PC-9 (cell line): ENCODE data around the gene OLIG2. TPM values are rescaled to one million over a fixed set of nuclear protein-coding genes. Genes with fewer than 3 reads are reported as not detected.

Source experiments
- BruUV-seq: library from RNA; stranded (reverse); fragments of 400-500 nt; replicated peaks from 2 replicates; lab custom pipeline; 2021; lab: Mats Ljungman, UMichigan
- CTCF ChIA-PET: fragments of 300-600 bp; sonication (Branson Sonifier 250); formaldehyde crosslinking; loops from one replicate; lab custom pipeline; 2022; ENCODE audit warnings: antibody characterized with exemption; lab: Charles Lee
- POLR2A ChIA-PET: fragments of 300-600 bp; sonication (Branson Sonifier 250); formaldehyde crosslinking; loops from one replicate; lab custom pipeline; 2022; ENCODE audit warnings: antibody characterized with exemption; ENCODE audit not compliant: unreplicated experiment; lab: Charles Lee
- DNase-seq, 2 experiments: peaks; one replicate each; pipeline versions ENCODE4 v3.0.0 to v3.0.0-alpha.2; 2015 to 2022; ENCODE audit warnings: mixed read lengths in 1 of 2
- H2AFZ ChIP-seq: fragments of 200-600 bp; sonication (generic); 2 replicates; pipeline ENCODE4 v1.8.1; 2017; ENCODE audit warnings: antibody characterized with exemption
- H3F3A ChIP-seq: fragments of 200-600 bp; sonication (generic); 2 replicates; pipeline ENCODE4 v1.8.1; 2017; ENCODE audit warnings: antibody characterized with exemption, mild to moderate bottlenecking, low read depth; ENCODE audit not compliant: insufficient read depth
- H3K27ac ChIP-seq: fragments of 200-600 bp; sonication (generic); 2 replicates; pipeline ENCODE4 v1.6.1; 2016; ENCODE audit warnings: mixed run types
- H3K27me3 ChIP-seq: fragments of 200-600 bp; sonication (generic); 2 replicates; pipeline ENCODE4 v1.6.1; 2016; ENCODE audit warnings: low read depth, mixed run types; ENCODE audit not compliant: insufficient read depth
- H3K36me3 ChIP-seq: fragments of 200-600 bp; sonication (generic); 2 replicates; pipeline ENCODE4 v1.6.1; 2016; ENCODE audit warnings: low read depth, mixed run types
- H3K4me1 ChIP-seq: fragments of 200-600 bp; sonication (generic); replicated peaks from 2 replicates; pipeline ENCODE4 v1.6.1; 2016; ENCODE audit warnings: mixed run types; ENCODE audit not compliant: insufficient read depth
- H3K4me2 ChIP-seq: fragments of 200-600 bp; sonication (generic); 2 replicates; pipeline ENCODE4 v1.6.1; 2017; ENCODE audit warnings: mixed run types
- H3K4me3 ChIP-seq: fragments of 200-600 bp; sonication (generic); 2 replicates; pipeline ENCODE4 v1.6.1; 2016; ENCODE audit warnings: mixed run types
- H3K79me2 ChIP-seq: fragments of 200-600 bp; sonication (generic); 2 replicates; pipeline ENCODE4 v1.6.1; 2017; ENCODE audit warnings: low read depth, mixed run types
- H3K9me2 ChIP-seq: fragments of 200-600 bp; sonication (generic); 2 replicates; pipeline ENCODE4 v1.8.1; 2017; ENCODE audit warnings: mild to moderate bottlenecking; ENCODE audit not compliant: insufficient read depth
- H3K9me3 ChIP-seq: fragments of 200-600 bp; sonication (generic); 2 replicates; pipeline ENCODE4 v1.8.1; 2016; ENCODE audit warnings: low read depth; ENCODE audit not compliant: insufficient read depth
- H4K20me1 ChIP-seq: fragments of 200-600 bp; sonication (generic); 2 replicates; pipeline ENCODE4 v1.8.1; 2017; ENCODE audit not compliant: insufficient read depth
- EZH2 ChIP-seq: fragments of 200-600 bp; sonication (generic); IDR thresholded peaks from 2 replicates; pipeline ENCODE4 v1.8.0; 2017; ENCODE audit warnings: antibody characterized with exemption, low read depth
- intact Hi-C: fragments of 100-400 bp; cut with micrococcal nuclease; formaldehyde crosslinking; loops from one replicate; pipeline ENCODE4 v1.10.0; 2022; ENCODE audit not compliant: unreplicated experiment
- total RNA-seq: library from RNA; stranded (reverse); gene quantifications from 2 replicates; pipeline ENCODE4 v1.2.3, GENCODE V29; 2021
- TF ChIP-seq, protein P1 (sequence below): fragments of 200-600 bp; sonication (generic); conservative IDR thresholded peaks from 2 replicates; pipeline ENCODE4 v1.6.1; 2017; ENCODE audit warnings: mixed run types, antibody characterized with exemption, mild to moderate bottlenecking, moderate library complexity

Gene OLIG2
- total RNA-seq, 1 experiment from 2014 or later = not detected

DNA sequence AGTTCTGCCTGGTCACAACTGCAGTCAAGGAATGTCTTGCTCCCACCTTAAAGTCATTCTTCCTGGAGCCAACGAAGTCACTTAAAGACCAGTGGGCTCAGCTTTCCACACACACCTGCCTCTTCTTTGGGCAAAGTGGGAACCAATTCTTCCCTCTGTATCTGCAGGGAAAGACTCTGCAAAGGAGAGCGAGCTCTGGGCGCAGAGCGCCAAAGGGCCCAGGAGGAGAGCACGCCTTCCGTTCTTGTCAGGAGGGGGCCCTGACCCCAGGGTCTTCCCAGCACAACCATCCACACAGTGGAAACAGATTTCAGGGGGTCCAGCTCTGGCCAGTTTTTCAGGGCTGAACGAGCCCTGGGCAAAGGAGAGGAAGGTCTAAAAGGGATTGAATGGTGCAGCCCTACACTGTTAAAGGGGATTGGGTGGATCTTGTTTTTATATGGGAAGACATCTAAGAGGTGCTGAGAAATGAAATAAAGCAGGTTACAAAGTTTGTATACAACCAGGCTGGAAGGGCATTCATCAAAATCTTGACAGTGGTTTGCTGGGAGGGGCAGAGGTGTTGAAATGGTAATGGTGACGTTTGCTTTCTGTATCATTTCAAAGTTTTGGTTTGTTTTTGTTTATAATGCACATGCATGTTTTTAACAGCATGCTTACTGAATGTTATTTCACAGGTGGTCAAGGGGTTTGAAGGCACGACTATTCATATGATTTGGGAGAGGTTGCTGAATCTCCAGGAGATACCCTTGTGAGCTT, 6.8 kb upstream of the OLIG2 start:
- Histone ChIP-seq H3K27ac (no peak overlapping the region), H3K9me2 (no peaks in the 10 kb centered on the region), H3K36me3 (no peaks in the 10 kb centered on the region), H4K20me1 (no peaks in the 10 kb centered on the region), H2AFZ (no peak overlapping the region), H3F3A (no peaks in the 10 kb centered on the region), H3K9me3 (no peaks in the 10 kb centered on the region), H3K4me2 (no peak overlapping the region), H3K79me2 (no peaks in the 10 kb centered on the region), H3K4me1 (no peaks in the 10 kb centered on the region), H3K4me3 (no peak overlapping the region), H3K27me3 (peaks cover 32% of the 10 kb centered on the region)
- no peak for DNase-seq
- intact Hi-C loops = no loop called here
- no peak for TF ChIP-seq EZH2
- TF ChIP-seq, protein P1, sequence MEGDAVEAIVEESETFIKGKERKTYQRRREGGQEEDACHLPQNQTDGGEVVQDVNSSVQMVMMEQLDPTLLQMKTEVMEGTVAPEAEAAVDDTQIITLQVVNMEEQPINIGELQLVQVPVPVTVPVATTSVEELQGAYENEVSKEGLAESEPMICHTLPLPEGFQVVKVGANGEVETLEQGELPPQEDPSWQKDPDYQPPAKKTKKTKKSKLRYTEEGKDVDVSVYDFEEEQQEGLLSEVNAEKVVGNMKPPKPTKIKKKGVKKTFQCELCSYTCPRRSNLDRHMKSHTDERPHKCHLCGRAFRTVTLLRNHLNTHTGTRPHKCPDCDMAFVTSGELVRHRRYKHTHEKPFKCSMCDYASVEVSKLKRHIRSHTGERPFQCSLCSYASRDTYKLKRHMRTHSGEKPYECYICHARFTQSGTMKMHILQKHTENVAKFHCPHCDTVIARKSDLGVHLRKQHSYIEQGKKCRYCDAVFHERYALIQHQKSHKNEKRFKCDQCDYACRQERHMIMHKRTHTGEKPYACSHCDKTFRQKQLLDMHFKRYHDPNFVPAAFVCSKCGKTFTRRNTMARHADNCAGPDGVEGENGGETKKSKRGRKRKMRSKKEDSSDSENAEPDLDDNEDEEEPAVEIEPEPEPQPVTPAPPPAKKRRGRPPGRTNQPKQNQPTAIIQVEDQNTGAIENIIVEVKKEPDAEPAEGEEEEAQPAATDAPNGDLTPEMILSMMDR = no peak
- ChIA-PET CTCF (no interaction called here), POLR2A (no interaction called here)
- BruUV-seq = no TSS peak

DNA sequence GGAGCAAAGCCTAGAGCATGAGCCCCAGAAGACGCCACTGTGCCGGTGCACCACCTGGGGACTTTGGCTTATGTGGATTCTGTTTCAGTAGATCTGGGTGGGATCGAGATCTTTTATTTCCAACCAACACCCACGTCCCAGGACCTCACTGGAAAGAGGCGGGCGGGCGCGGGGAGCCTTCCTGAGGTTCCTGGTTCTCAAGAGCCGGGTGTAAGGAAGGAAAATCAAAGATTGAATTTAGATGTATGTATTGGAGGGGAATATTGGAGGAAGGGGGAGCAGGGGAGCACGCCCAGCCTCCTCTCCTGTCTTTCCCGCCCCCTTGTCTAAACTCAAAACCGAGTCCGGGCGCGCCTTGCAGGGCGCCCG, 6.2 kb upstream of the OLIG2 start:
- Histone ChIP-seq H3K4me2 (no peak overlapping the region), H4K20me1 (no peaks in the 10 kb centered on the region), H3K27ac (no peak overlapping the region), H3K27me3 (peaks cover 32% of the 10 kb centered on the region), H3K9me3 (no peaks in the 10 kb centered on the region), H3K4me1 (no peaks in the 10 kb centered on the region), H3K79me2 (no peaks in the 10 kb centered on the region), H3K4me3 (no peak overlapping the region), H2AFZ (no peak overlapping the region), H3K9me2 (no peaks in the 10 kb centered on the region), H3F3A (no peaks in the 10 kb centered on the region), H3K36me3 (no peaks in the 10 kb centered on the region)
- intact Hi-C loops = no loop called here
- no TSS peak for BruUV-seq
- no peak for TF ChIP-seq EZH2
- TF ChIP-seq, protein P1 = no peak
- no peak for DNase-seq
- POLR2A ChIA-PET = no interaction called here
- CTCF ChIA-PET = no interaction called here

DNA sequence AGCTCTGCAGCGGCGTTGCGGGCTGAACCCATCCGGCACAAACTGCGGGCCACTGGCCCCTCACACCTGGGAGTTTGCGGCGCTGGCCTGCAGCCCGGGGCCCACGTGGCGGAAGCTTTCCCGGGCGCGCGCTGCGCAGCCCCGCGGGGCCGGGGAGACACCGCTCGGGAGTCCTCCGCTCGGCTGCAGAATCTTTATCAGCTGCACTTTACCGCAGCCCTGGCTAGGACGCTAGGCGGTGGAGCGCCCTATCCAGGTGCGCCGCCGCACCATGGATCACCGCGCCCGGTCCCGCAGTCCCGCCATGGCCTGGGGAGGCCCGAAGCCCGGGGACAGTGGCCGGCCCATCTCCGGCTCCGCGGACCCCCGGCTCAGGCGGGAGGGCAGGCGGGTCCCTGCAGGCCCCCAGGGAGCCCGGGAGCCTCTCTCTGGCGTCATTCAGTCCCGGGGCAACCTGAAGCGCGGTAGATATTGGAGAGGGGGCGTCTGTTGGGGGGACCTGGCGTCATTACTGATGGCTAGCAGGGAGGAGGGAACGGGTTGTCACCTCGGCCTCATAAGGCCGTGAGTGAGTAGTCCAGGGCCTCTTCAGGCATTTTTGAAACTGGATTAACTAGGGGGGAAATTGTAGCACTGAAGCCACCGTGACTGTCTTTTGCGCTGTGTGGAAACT, 5.7 kb upstream of the OLIG2 start:
- Histone ChIP-seq H3K27ac (no peak overlapping the region), H4K20me1 (no peaks in the 10 kb centered on the region), H3K9me3 (no peaks in the 10 kb centered on the region), H3K4me2 (no peak overlapping the region), H3K27me3 (peaks cover 37% of the 10 kb centered on the region), H3K79me2 (no peaks in the 10 kb centered on the region), H3K9me2 (no peaks in the 10 kb centered on the region), H3F3A (no peaks in the 10 kb centered on the region), H2AFZ (no peak overlapping the region), H3K4me1 (no peaks in the 10 kb centered on the region), H3K4me3 (no peak overlapping the region), H3K36me3 (no peaks in the 10 kb centered on the region)
- no peak for DNase-seq
- TF ChIP-seq EZH2 = no peak
- TF ChIP-seq, protein P1 = no peak
- intact Hi-C loops = no loop called here
- CTCF ChIA-PET = no interaction called here
- BruUV-seq = no TSS peak
- POLR2A ChIA-PET = no interaction called here
